Esophagus squamous epithelium (tissue), 5 donors: ENCODE measurements around the gene ASCC2. TPM values are rescaled to one million over a fixed set of nuclear protein-coding genes. Genes with fewer than 3 reads are reported as not detected.

Experiments
- DNase-seq: peaks from one replicate; lab custom pipeline; 2025; lab: John Stamatoyannopoulos, UW
- H3K27ac ChIP-seq, 4 donors: fragments of 200-600 bp; sonication (generic); one replicate each; pipeline ENCODE4 v1.5.1; 2016 to 2019; ENCODE audit warnings: mild to moderate bottlenecking in 1 of 4
- H3K27me3 ChIP-seq, 4 donors: fragments of 200-600 bp; sonication (generic); 1 replicate in 3 of 4; 2 replicates in 1 of 4; pipeline versions ENCODE4 v1.5.1 to v1.6.0; 2017 to 2021; ENCODE audit warnings: antibody characterized with exemption in 1 of 4
- H3K36me3 ChIP-seq, 3 donors: fragments of 200-600 bp; sonication (generic); one replicate each; pipeline ENCODE4 v1.5.1; 2016 to 2019
- H3K4me1 ChIP-seq, 3 donors: fragments of 200-600 bp; sonication (generic); one replicate each; pipeline ENCODE4 v1.5.1; 2017 to 2019
- H3K4me3 ChIP-seq, 4 donors: fragments of 200-600 bp; sonication (generic); 1 replicate in 3 of 4; 2 replicates in 1 of 4; pipeline ENCODE4 v1.5.1; 2016 to 2019; ENCODE audit warnings: mild to moderate bottlenecking in 2 of 4, moderate library complexity in 1 of 4
- H3K9me3 ChIP-seq, 3 donors: fragments of 200-600 bp; sonication (generic); one replicate each; pipeline ENCODE4 v1.5.1; 2016 to 2019
- CTCF ChIP-seq, 6 experiments: fragments of 450-650 bp in 4 of 6; fragments of 200-600 bp in 2 of 6; sonication (generic) in 2 of 6; IDR thresholded peaks; one replicate each; pipeline ENCODE4 v1.5.1; 2016 to 2019; ENCODE audit warnings: antibody characterized with exemption in 6 of 6, mild to moderate bottlenecking in 4 of 6, moderate library complexity in 4 of 6
- POLR2A ChIP-seq, 4 donors: fragments of 450-650 bp; IDR thresholded peaks; one replicate each; pipeline ENCODE4 v1.6.1; 2017; ENCODE audit warnings: antibody characterized with exemption in 4 of 4, mild to moderate bottlenecking in 4 of 4, moderate library complexity in 3 of 4
- WGBS, 2 donors: methylation state at CpG; one replicate each; pipeline ENCODE4 v1.1.5; 2018; 5-methylcytosine and 5-hydroxymethylcytosine counted together
- intact Hi-C: fragments of 100-400 bp; cut with DNase I; formaldehyde crosslinking; loops from one replicate; pipeline ENCODE4 v1.15.0; 2022
- small RNA-seq, 4 donors: library from RNA; depleted of rRNA; stranded (forward); fragments of <200 nt; gene quantifications; one replicate each; pipeline ENCODE3, GENCODE V24; 2016
- total RNA-seq, 4 donors: library from RNA; depleted of rRNA; stranded (reverse); fragments of >200 nt; gene quantifications; one replicate each; pipeline ENCODE4 v1.1.0, GENCODE V29; 2016
- donor health status: DM: yes; HTN: yes; CAD: no.

Gene ASCC2
- total RNA-seq, 4 donors from 2014 or later, result 47.5 to 99.7 (median 57.8) TPM

- Histone ChIP-seq H3K27me3 (no peaks in the 10 kb centered on the region), H3K4me3 (no peak overlapping the region), H3K4me1 (peaks cover 0 to 52% (median 12%) of the 10 kb centered on the region in 3 donors), H3K27ac (peak overlapping the region in 1 of 4 donors; percentile 7), H3K9me3 (no peaks in the 10 kb centered on the region), H3K36me3 (peaks cover 3 to 66% (median 5%) of the 10 kb centered on the region in 3 donors)
- no peak for DNase-seq
- TF ChIP-seq CTCF (IDR thresholded peaks at IDR 0.05), result no peak
- TF ChIP-seq POLR2A (IDR thresholded peaks at IDR 0.05), result no peak
- intact Hi-C loops, result no loop called here
- 20 to 29% methylated on average over 1 to 3 of the region's 8 CpGs for WGBS, 2 donors
Observed at GRCh38 chr22:29744902-29745301, 93.2 kb downstream of the ASCC2 start.

GRCh38 chr22:29742326-29742725 lies 95.7 kb downstream of the ASCC2 start:
- no peak overlapping the region for H3K27ac ChIP-seq
- intact Hi-C loops, result no loop called here
- TF ChIP-seq POLR2A (IDR thresholded peaks at IDR 0.05), result no peak
- TF ChIP-seq CTCF (IDR thresholded peaks at IDR 0.05), result no peak
- no peaks in the 10 kb centered on the region for H3K9me3 ChIP-seq
- WGBS, 2 donors, result 81 to 87% methylated on average over 8 to 13 of the region's 13 CpGs
- no peak overlapping the region for H3K4me3 ChIP-seq
- H3K4me1 ChIP-seq, result peaks cover 0 to 35% (median 12%) of the 10 kb centered on the region in 3 donors
- no peak for DNase-seq
- peaks cover 5 to 71% (median 5%) of the 10 kb centered on the region in 3 donors for H3K36me3 ChIP-seq
- no peaks in the 10 kb centered on the region for H3K27me3 ChIP-seq

- Histone ChIP-seq H3K27ac (no peak overlapping the region), H3K9me3 (no peaks in the 10 kb centered on the region), H3K36me3 (peaks cover 5 to 67% (median 5%) of the 10 kb centered on the region in 3 donors), H3K4me1 (peaks cover 0 to 31% (median 12%) of the 10 kb centered on the region in 3 donors), H3K27me3 (no peaks in the 10 kb centered on the region), H3K4me3 (no peak overlapping the region)
- no peak for DNase-seq
- TF ChIP-seq CTCF (IDR thresholded peaks at IDR 0.05) (no peak), POLR2A (IDR thresholded peaks at IDR 0.05) (no peak)
- 43 to 100% methylated on average over 1 of the region's 2 CpGs for WGBS, 2 donors
- intact Hi-C loops, result no loop called here
Observed at GRCh38 chr22:29741926-29742325, 96.1 kb downstream of the ASCC2 start.

GRCh38 chr22:29740216-29740615 lies 97.9 kb downstream of the ASCC2 start:
- WGBS, 2 donors, result 100% methylated on average over 2 of the region's 5 CpGs; no CpG with 5 or more reads in 1 of the 2 donors
- no peak overlapping the region for H3K27ac ChIP-seq
- no peaks in the 10 kb centered on the region for H3K9me3 ChIP-seq
- peaks cover 0 to 54% (median 5%) of the 10 kb centered on the region in 3 donors for H3K36me3 ChIP-seq
- intact Hi-C loops, result no loop called here
- peaks cover 0 to 20% (median 9%) of the 10 kb centered on the region in 3 donors for H3K4me1 ChIP-seq
- TF ChIP-seq POLR2A (IDR thresholded peaks at IDR 0.05) (no peak), CTCF (IDR thresholded peaks at IDR 0.05) (no peak)
- H3K4me3 ChIP-seq, result no peak overlapping the region
- H3K27me3 ChIP-seq, result no peaks in the 10 kb centered on the region
- DNase-seq, result no peak

- H3K36me3 ChIP-seq, result peaks cover 0 to 54% (median 5%) of the 10 kb centered on the region in 3 donors
- intact Hi-C loops, result no loop called here
- H3K27me3 ChIP-seq, result no peaks in the 10 kb centered on the region
- H3K27ac ChIP-seq, result no peak overlapping the region
- peaks cover 0 to 15% (median 1%) of the 10 kb centered on the region in 3 donors for H3K4me1 ChIP-seq
- TF ChIP-seq CTCF (IDR thresholded peaks at IDR 0.05) (no peak), POLR2A (IDR thresholded peaks at IDR 0.05) (no peak)
- 95 to 100% methylated on average over 5 to 7 of the region's 17 CpGs for WGBS, 2 donors
- H3K4me3 ChIP-seq, result no peak overlapping the region
- no peak for DNase-seq
- H3K9me3 ChIP-seq, result no peaks in the 10 kb centered on the region
Observed at GRCh38 chr22:29739346-29739875, 98.7 kb downstream of the ASCC2 start.

Small RNA genes lying within 50 kb of the gene (small RNA-seq; reads per million reads assigned to genes)
- gene RF00019, result 0 reads per million in 4 donors

Other genes with a start within 250 kb of the ASCC2 start
- 10 to 100 TPM; 25.8 to 45.3 (median 34.1) TPM for gene NF2, start 234.6 kb downstream of the ASCC2 start, total RNA-seq
- under 1 TPM in 1 of 4 donors, not detected in 3; 0.13 TPM for gene CABP7, start 118.3 kb downstream of the ASCC2 start, total RNA-seq
- gene ZMAT5, start 71.3 kb downstream of the ASCC2 start, total RNA-seq, result 10 to 100 TPM; 10.1 to 43.8 (median 18.1) TPM
- 10 to 100 TPM; 50.7 to 94.8 (median 65.0) TPM for gene UQCR10, start 70.9 kb downstream of the ASCC2 start, total RNA-seq
- gene MTMR3, start 44.9 kb upstream of the ASCC2 start, total RNA-seq, result 10 to 100 TPM; 34.9 to 63.1 (median 38.4) TPM
- not detected for gene HORMAD2, start 242.2 kb upstream of the ASCC2 start, total RNA-seq